Hematopoietic multipotent progenitor cell treated with erythropoietin and hydrocortisone succinate and interleukin-3 and kit ligand, for 6 days (in vitro differentiated cells): ENCODE data around the gene EML1.

Experiments used
- DNase-seq: peaks from one replicate; pipeline ENCODE4 v3.0.0-alpha.2; 2015

EML1 gene

DNA sequence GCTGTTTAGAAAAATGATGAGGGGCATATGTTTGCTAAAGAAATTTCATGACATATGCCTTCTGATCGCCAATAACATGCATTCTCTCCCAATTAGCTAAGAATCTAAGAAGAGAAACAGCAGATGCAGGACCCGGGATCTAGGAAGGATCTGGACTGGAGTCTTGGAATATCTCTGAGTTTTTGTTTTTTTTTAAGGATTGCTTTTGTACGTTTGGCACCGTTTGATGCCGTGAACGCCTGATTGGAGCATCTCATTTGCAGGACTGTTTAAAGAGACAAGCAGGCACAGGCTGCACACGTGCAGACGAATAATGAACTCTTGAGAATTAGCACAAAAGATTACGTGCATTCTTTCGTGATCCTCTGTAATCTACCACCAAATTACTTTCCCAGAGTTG, 13.6 kb downstream of the EML1 start:
- DNase-seq: no peak

DNA sequence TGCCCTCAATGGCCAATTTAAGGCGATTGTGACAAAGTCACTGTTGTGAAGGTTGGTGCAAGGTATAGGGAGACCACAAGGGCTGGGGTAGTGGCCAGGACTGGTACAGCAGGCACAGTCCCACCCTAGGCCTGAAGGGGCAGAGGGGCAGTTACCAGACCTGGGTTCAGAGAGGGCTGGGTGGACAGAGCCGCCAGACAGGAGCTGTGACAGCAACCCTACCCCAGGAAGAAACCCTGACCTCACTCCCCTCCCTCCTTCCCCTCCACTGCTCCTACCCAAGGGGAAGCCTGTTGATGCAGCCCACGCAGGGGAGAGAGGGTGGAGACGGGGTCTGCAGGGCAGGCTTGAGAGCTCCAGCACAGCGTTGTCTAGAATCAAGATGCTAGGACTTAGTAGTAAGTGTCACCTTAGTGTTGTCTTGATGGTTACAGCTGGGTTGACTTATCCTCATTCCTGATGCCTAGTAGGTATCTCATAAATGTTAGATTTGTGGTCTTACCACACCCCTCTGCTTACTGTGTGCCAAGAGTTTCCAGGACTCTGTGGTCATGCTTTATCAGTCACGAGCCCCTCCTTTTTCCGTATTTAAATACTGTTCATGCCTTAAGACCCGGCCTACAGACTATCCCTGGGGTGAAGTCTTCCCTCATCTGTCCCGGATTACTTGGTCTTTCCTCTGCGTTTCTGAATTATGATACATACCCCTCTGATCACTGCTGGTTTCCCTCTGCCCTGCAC, 14.4 kb downstream of the EML1 start:
- peak; percentile 49 for DNase-seq

DNA sequence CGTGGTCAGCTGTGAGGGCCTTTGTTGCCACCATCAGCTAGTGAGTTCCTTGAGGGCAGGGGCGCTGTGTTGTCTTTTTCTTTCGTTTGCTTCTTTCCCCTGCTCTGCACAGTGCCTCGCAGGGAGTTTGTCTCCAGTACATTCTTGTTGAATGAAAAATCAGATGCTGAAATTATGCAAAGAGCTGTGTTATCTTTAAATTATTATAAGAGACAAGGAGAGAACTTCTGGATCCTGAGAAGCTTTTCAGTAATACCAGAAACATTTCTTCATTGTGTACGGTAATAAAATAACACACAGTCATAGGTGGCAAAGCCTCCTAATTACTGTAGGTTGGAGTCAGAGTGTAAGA, 14.9 kb downstream of the EML1 start:
- DNase-seq: no peak

- DNase-seq: no peak
Observed at GRCh38 chr14:99808515-99808914, 15.3 kb downstream of the EML1 start.

GRCh38 chr14:99809360-99809759, 16.1 kb downstream of the EML1 start:
- DNase-seq: no peak

GRCh38 chr14:99809859-99810558, 16.8 kb downstream of the EML1 start:
- no peak for DNase-seq

DNA sequence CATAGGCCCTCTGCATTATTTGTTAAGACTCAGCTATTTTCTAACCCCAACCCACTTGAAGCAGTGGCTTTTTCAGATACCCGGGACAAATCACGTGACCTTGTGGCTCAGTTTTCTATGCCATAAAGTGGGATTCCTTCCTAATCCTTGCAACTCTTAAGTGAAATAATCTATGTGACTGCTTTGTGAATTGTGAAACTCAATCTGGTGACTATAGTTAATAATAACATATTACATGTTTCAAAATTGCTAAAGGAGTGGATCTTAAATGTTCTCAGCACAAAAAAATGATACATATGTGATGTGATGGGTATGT, 17.3 kb downstream of the EML1 start:
- no peak for DNase-seq

DNA sequence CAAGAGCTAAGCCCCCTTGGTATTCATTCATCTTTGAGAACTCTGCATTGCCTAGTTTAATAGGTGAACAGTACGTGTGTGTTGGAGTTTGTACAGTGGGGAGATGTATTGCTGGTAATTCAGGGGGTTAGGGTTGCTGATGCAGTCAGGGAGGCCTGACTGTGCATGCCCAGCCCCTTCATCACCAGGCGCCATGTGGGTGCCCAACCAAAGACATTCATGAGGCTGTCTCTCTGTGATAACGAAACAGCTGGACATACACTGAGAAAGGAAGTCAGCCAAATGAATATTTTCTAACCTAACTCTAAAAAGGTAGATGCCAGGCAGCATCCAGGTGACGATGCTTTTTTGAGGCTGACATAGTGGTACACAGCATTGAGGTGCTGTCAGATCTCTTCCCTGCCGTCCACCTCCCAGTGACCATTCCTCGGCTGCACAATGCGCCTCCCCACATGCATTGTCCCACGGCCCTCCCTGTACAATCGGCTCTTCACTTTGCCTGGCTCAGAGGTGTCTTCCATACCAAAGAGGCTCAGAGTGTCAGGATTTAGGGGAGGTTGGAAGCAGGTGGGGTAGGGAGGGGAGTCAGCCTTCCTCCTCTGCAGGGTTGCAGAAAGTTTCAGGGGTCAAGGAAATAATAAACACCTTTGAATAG, 19.0 kb downstream of the EML1 start:
- no peak for DNase-seq

GRCh38 chr14:99812892-99813291, 19.7 kb downstream of the EML1 start:
- no peak for DNase-seq

- no peak for DNase-seq
Observed at GRCh38 chr14:99815696-99816095, 22.5 kb downstream of the EML1 start.

GRCh38 chr14:99816217-99816616, 23.0 kb downstream of the EML1 start:
- no peak for DNase-seq

DNA sequence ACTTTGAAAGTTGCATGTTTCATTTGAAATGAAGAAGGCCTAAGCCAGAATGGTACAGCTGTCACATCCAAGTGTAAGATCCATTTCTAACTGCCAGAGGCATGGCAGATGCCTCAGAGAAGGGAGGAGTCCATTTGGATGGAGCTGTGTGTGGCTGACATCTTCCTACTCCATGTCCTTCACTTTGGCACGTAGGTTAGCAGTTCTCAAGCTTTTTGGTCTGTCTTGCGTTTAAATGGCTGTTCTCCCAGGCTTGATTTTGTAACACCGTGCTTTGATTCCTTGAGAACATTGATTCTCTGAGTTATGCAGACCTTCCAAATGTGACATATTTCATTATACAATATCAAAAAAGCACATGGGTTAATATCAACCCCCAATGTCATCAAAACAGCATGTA, 23.4 kb downstream of the EML1 start:
- no peak for DNase-seq

- no peak for DNase-seq
Observed at GRCh38 chr14:99817331-99817730, 24.1 kb downstream of the EML1 start.

GRCh38 chr14:99818503-99819036, 25.4 kb downstream of the EML1 start:
- DNase-seq: no peak

DNA sequence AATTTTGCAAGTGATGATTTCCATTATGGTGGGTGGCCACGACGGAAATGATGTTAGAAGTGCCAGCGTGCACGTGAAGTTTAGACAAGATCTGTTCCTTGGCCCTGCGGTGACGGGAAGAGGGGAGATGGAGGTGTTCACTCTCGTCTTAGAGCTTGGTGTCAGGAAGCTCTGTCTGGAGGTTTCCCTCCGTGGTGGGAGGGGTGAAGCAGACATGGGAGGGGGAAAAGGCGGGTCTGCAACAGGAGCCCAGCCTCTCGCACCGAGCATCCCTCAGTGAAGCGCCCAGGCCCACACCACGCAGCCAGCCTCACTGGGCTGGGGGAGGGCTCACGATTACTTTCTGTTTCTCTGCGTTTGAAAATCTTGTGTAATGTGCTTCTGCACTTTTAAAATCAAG, 26.3 kb downstream of the EML1 start:
- no peak for DNase-seq

GRCh38 chr14:99820702-99821331, 27.6 kb downstream of the EML1 start:
- DNase-seq: no peak

GRCh38 chr14:99821519-99822508, 28.6 kb downstream of the EML1 start:
- peak; percentile 51 for DNase-seq

DNA sequence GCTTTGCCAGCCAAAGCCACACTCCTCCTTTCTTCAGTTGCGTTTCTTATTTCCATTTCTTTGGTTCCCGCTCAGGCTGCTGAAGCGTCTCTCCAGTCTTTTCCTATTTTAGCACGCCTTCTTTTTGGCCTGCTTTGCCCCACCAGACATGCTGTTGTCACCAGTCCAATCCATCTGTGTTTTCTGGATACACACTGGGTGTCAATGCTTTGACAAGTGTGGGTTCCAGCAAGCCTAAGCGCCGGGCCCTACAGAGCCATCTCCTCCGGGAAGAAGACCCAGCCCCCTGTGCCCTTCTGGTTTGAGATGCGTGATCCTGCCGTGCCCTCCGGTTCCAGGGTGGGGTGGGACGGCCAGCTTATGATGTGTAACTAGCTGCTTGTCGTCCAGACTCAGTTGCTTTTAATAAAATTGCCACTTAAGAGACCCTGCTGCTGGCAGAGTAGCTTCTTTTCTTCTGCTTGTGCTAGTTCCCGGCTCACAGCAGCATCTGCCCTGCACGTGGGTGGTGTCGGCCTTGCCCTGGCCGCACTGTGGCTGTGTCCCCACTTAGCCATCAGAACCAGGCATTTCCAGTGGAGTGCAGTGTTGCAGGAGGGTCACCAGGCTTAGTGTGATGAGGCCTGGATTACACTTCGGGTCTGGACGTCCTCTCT, 29.7 kb downstream of the EML1 start:
- DNase-seq: no peak

- DNase-seq: no peak
Observed at GRCh38 chr14:99824776-99825175, 31.6 kb downstream of the EML1 start.

DNA sequence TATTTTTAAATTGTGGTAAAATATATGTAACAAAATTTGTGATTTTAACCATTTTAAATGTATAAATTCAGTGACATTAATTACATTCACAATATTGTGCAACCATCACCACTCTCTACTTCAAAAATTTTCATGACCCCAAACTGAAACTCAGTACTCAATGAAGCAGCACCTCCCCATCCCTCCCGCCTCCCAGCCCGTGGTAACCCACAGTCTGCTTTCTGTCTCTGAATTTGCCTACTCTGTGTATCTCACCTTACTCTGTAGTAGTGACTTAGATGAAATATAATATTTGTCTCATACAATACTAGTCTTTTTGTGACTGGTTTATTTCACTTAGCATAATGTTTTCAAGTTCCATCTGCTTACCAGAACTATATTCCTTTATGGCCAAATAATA, 36.2 kb downstream of the EML1 start:
- no peak for DNase-seq

GRCh38 chr14:99831303-99831702, 38.1 kb downstream of the EML1 start:
- no peak for DNase-seq
